Measurements from ENCODE around the gene AIMP2. TPM values are rescaled to one million over a fixed set of nuclear protein-coding genes. Genes with fewer than 3 reads are reported as not detected.
A peak's percentile ranks its signal among the peaks of the same experiment; 100 is the strongest.

AIMP2 gene
- total RNA-seq, 1 experiment from 2014 or later = 96.3 TPM

DNA sequence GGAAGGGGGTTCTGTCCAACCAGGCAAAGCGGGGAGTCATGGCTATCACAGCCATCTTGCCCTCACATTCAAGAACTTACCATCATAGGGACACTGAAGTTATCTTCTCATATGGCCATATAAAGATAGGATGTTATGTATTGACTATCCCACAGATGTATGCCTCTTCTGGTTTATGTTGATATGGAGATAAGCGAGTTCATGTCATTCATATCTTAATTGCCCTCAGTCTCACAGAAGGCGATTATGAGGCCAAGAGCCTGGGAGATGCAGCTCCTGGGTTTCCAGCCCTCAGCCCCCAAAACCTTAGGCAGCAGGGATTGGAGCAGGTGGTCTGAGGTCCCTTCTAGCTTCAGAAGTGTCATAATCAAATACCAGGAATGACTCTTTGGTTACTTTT is 13.6 kb downstream of the AIMP2 start:
- H3K4me3 ChIP-seq (ENCODE audit: low read depth, low read length) = no peak overlapping the region
- DNase-seq = no peak
- H3K4me1 ChIP-seq = peaks cover 21% of the 10 kb centered on the region
- ChIA-PET POLR2A (no interaction called here), CTCF (interaction anchor here (0.9 kb wide), 1 partner anchor 27 kb away, joined by 4 read pairs; no protein-coding TSS in a partner anchor)
- Mint-ChIP-seq H3K4me3 (ENCODE audit: unreplicated experiment) (no peak overlapping the region), H3K4me1 (ENCODE audit: low read depth, unreplicated experiment) (peaks cover 28% of the 10 kb centered on the region), H3K36me3 (ENCODE audit: insufficient read depth, unreplicated experiment) (peaks cover 100% of the 10 kb centered on the region), H3K9me3 (ENCODE audit: unreplicated experiment) (no peaks in the 10 kb centered on the region), H3K27me3 (ENCODE audit: insufficient read depth, unreplicated experiment) (no peaks in the 10 kb centered on the region), H3K27ac (ENCODE audit: unreplicated experiment) (no peak overlapping the region)
- TF ChIP-seq, protein P1, sequence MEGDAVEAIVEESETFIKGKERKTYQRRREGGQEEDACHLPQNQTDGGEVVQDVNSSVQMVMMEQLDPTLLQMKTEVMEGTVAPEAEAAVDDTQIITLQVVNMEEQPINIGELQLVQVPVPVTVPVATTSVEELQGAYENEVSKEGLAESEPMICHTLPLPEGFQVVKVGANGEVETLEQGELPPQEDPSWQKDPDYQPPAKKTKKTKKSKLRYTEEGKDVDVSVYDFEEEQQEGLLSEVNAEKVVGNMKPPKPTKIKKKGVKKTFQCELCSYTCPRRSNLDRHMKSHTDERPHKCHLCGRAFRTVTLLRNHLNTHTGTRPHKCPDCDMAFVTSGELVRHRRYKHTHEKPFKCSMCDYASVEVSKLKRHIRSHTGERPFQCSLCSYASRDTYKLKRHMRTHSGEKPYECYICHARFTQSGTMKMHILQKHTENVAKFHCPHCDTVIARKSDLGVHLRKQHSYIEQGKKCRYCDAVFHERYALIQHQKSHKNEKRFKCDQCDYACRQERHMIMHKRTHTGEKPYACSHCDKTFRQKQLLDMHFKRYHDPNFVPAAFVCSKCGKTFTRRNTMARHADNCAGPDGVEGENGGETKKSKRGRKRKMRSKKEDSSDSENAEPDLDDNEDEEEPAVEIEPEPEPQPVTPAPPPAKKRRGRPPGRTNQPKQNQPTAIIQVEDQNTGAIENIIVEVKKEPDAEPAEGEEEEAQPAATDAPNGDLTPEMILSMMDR (IDR thresholded peaks at IDR 0.05; ENCODE audit: insufficient read depth in 1 of 2, low read depth in 1 of 2, low read length in 1 of 2, severe bottlenecking in 1 of 2, unreplicated experiment in 1 of 2) = no peak
- intact Hi-C loops (cut with micrococcal nuclease; ENCODE audit: unreplicated experiment) = no loop called here
- peaks cover 3% of the 10 kb centered on the region for H3K36me3 ChIP-seq (ENCODE audit: control insufficient read depth, insufficient read depth, low read length)
- no peaks in the 10 kb centered on the region for H3K9me3 ChIP-seq
- no peaks in the 10 kb centered on the region for H3K27me3 ChIP-seq (replicated peaks; ENCODE audit: control insufficient read depth, insufficient read depth, low read length)
- no TSS peak for BruUV-seq (replicated peaks)

DNA sequence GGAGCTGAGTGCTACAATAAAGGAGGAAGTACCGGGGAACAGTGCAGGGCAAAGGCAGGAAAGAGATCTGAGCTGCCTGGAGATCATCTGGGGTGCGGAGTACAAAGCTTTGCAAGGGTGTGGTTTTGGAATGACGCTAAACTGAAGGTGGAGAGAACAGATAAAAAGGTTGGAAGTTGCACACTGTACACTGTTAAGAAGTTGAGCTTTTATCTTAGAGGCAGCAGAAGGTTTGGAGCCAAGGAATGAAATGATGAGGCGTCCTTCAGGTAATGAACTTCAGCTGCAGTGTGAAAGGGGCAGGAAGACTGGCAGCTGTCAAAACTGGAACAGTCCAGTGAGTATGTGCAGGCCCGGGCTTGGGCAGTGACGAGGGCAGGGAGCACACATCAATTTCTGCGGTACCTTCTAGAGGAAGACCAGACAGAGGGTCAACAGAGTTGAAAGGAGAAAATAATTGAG is 14.9 kb downstream of the AIMP2 start:
- H3K4me1 Mint-ChIP-seq (ENCODE audit: low read depth, unreplicated experiment) = peaks cover 25% of the 10 kb centered on the region
- H3K9me3 Mint-ChIP-seq (ENCODE audit: unreplicated experiment) = no peaks in the 10 kb centered on the region
- peak overlapping the region; percentile 9 for H3K27ac Mint-ChIP-seq (ENCODE audit: unreplicated experiment)
- H3K9me3 ChIP-seq = no peaks in the 10 kb centered on the region
- BruUV-seq (replicated peaks) = TSS peak; percentile 82
- H3K36me3 ChIP-seq (ENCODE audit: control insufficient read depth, insufficient read depth, low read length) = peaks cover 2% of the 10 kb centered on the region
- CTCF ChIA-PET = no interaction called here
- POLR2A ChIA-PET = no interaction called here
- no peak overlapping the region for H3K4me3 Mint-ChIP-seq (ENCODE audit: unreplicated experiment)
- peaks cover 100% of the 10 kb centered on the region for H3K36me3 Mint-ChIP-seq (ENCODE audit: insufficient read depth, unreplicated experiment)
- DNase-seq = no peak
- H3K4me3 ChIP-seq (ENCODE audit: low read depth, low read length) = no peak overlapping the region
- H3K27me3 ChIP-seq (replicated peaks; ENCODE audit: control insufficient read depth, insufficient read depth, low read length) = no peaks in the 10 kb centered on the region
- TF ChIP-seq, protein P1 (IDR thresholded peaks at IDR 0.05; ENCODE audit: insufficient read depth in 1 of 2, low read depth in 1 of 2, low read length in 1 of 2, severe bottlenecking in 1 of 2, unreplicated experiment in 1 of 2) = no peak
- H3K4me1 ChIP-seq = peaks cover 20% of the 10 kb centered on the region
- intact Hi-C loops (cut with micrococcal nuclease; ENCODE audit: unreplicated experiment) = no loop called here
- H3K27me3 Mint-ChIP-seq (ENCODE audit: insufficient read depth, unreplicated experiment) = no peaks in the 10 kb centered on the region

DNA sequence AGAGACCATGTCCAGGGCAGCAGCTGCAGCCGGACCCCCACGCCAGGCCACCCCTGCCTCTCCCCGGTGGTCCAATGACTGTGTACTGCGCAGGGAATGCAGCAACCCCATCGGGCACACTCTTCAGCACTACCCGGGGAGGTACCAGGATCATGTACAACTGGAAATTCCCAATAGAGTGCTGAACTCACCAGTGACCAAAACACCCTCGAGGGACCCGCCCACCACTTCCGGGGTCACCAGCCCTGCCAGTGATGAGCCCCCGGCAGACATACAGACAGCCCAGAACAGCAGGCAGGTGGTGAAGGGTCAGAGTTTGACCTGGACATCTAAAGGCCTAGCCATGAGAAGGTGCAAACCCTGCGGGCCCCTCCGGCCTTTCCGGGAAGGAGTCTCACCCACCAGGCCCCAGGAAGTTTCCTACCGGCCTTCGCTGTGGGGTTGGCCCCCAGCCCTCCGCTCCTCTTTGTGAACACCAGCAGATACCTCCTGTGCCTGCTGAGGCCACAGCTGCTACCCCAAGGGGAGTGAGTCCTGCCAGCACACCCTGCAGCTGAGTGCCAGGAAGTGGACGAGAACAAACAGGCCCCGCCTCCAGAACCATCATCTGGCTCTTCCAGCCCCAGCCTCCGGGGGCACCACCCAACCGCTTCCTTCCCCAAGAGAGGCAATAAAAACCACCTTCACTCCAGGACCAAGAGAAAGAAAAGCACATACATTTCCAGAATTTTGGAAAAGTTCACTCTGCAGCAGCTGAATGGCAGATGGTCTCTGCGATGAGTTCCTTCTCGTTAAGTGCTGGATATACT is 17.1 kb downstream of the AIMP2 start:
- H3K27ac Mint-ChIP-seq (ENCODE audit: unreplicated experiment) = peak overlapping the region; percentile 63
- no peaks in the 10 kb centered on the region for H3K27me3 ChIP-seq (replicated peaks; ENCODE audit: control insufficient read depth, insufficient read depth, low read length)
- ChIA-PET CTCF (no interaction called here), POLR2A (interaction anchor here (0.5 to 1.6 kb wide), 2 partner anchors 17 to 31 kb away, joined by 5 to 7 read pairs; partner anchors contain the start of genes AIMP2 and PMS2)
- no TSS peak for BruUV-seq (replicated peaks)
- no peaks in the 10 kb centered on the region for H3K4me1 ChIP-seq
- H3K4me3 Mint-ChIP-seq (ENCODE audit: unreplicated experiment) = no peak overlapping the region
- TF ChIP-seq, protein P1 (IDR thresholded peaks at IDR 0.05; ENCODE audit: insufficient read depth in 1 of 2, low read depth in 1 of 2, low read length in 1 of 2, severe bottlenecking in 1 of 2, unreplicated experiment in 1 of 2) = peak; percentile 38 to 63
- no peaks in the 10 kb centered on the region for H3K27me3 Mint-ChIP-seq (ENCODE audit: insufficient read depth, unreplicated experiment)
- peaks cover 100% of the 10 kb centered on the region for H3K36me3 Mint-ChIP-seq (ENCODE audit: insufficient read depth, unreplicated experiment)
- H3K4me3 ChIP-seq (ENCODE audit: low read depth, low read length) = no peak overlapping the region
- H3K36me3 ChIP-seq (ENCODE audit: control insufficient read depth, insufficient read depth, low read length) = peaks cover 2% of the 10 kb centered on the region; the same call in 1 of the 2 replicates
- peaks cover 4% of the 10 kb centered on the region for H3K4me1 Mint-ChIP-seq (ENCODE audit: low read depth, unreplicated experiment)
- intact Hi-C loops (cut with micrococcal nuclease; ENCODE audit: unreplicated experiment) = no loop called here
- no peaks in the 10 kb centered on the region for H3K9me3 ChIP-seq
- H3K9me3 Mint-ChIP-seq (ENCODE audit: unreplicated experiment) = no peaks in the 10 kb centered on the region
- peak; percentile 73 to 80 for DNase-seq

Measured in Caco-2 (cell line).